Measurements from ENCODE around the gene VSIR.
A peak's percentile ranks its signal among the peaks of the same experiment; 100 is the strongest.

The VSIR gene

GRCh38 chr10:71708301-71708703 lies 65.0 kb downstream of the VSIR start:
- no peak overlapping the region for H3K4me3 ChIP-seq (replicated peaks; ENCODE audit: low read depth, low read length)
- no peak for DNase-seq (ENCODE audit: extremely low read depth, low read depth)
- peak; percentile 77 for TF ChIP-seq CTCF (IDR thresholded peaks at IDR 0.05; ENCODE audit: low read depth, low read length, missing control alignments)

- no peak overlapping the region for H3K4me3 ChIP-seq (replicated peaks; ENCODE audit: low read depth, low read length)
- TF ChIP-seq CTCF (IDR thresholded peaks at IDR 0.05; ENCODE audit: low read depth, low read length, missing control alignments) = no peak
- DNase-seq (ENCODE audit: extremely low read depth, low read depth) = no peak
These were observed 66.0 kb downstream of the VSIR start for GRCh38 chr10:71707240-71707789.

GRCh38 chr10:71706216-71707121 lies 66.9 kb downstream of the VSIR start:
- TF ChIP-seq CTCF (IDR thresholded peaks at IDR 0.05; ENCODE audit: low read depth, low read length, missing control alignments) = no peak
- DNase-seq (ENCODE audit: extremely low read depth, low read depth) = no peak
- no peak overlapping the region for H3K4me3 ChIP-seq (replicated peaks; ENCODE audit: low read depth, low read length)

- TF ChIP-seq CTCF (IDR thresholded peaks at IDR 0.05; ENCODE audit: low read depth, low read length, missing control alignments) = no peak
- no peak for DNase-seq (ENCODE audit: extremely low read depth, low read depth)
- H3K4me3 ChIP-seq (replicated peaks; ENCODE audit: low read depth, low read length) = no peak overlapping the region
These were observed 67.7 kb downstream of the VSIR start for GRCh38 chr10:71705582-71705981.

GRCh38 chr10:71704816-71705215 lies 68.5 kb downstream of the VSIR start:
- DNase-seq (ENCODE audit: extremely low read depth, low read depth) = no peak
- TF ChIP-seq CTCF (IDR thresholded peaks at IDR 0.05; ENCODE audit: low read depth, low read length, missing control alignments) = no peak
- H3K4me3 ChIP-seq (replicated peaks; ENCODE audit: low read depth, low read length) = no peak overlapping the region

GRCh38 chr10:71703577-71703976 lies 69.7 kb downstream of the VSIR start:
- no peak for DNase-seq (ENCODE audit: extremely low read depth, low read depth)
- no peak for TF ChIP-seq CTCF (IDR thresholded peaks at IDR 0.05; ENCODE audit: low read depth, low read length, missing control alignments)

More at GRCh38 chr10:71703577-71703976, 69.7 kb downstream of the VSIR start:
- no peak overlapping the region for H3K4me3 ChIP-seq (replicated peaks; ENCODE audit: low read depth, low read length)
